ENCODE results near the gene ARHGEF25.
A peak's percentile ranks its signal among the peaks of the same experiment; 100 is the strongest.

Gene ARHGEF25

DNA sequence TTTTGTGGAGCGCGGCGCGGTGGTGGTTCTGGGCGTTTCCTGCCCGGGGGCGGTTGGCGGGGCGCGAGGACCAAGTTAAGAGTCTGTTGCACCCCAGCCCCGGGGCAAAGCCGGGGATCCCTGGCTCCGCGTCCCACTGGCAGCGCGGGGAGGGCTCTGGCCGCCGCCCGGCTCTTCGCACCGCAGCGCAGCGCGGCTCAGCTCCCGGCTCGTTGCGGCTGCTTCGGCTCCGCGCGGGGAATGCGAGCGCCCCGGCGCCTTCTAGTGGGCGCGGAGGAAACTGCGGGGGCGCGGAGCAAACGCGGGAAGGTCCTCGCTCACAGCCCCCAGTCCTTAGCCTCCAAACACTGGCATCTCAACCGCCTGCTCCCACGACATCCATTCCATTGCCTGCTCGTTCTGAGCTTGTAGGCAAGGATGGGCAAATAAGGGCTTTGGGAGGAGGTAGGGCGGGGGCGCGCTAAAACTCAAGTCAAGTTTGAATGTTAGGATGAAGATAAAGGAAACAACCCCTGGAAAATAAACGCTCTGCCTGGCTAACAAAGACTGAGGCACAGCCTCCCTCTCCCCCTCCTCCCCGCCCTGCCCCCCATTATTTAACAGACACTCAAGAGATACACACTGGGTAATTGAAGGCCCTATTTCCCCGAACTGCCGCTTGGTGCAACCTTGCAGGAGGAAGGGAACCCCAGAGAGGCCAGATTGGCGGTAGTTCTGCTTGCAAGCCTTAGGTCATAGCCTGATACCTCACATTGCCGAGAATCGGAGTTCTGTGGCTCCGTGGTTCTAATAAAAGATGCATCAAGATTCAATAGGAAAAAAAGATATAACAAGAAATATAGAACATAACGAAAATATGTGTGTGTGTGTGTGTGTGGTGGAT is 22.0 kb downstream of the ARHGEF25 start, which contains the start of gene B4GALNT1:
Gene B4GALNT1, minus strand, starts transcription at position 244 of the 883 bp plus-strand sequence. CDS start 1,069 bp downstream, outside the sequence.
- Histone ChIP-seq H3K36me3 (ENCODE audit: control insufficient read depth in 2 of 2, insufficient read depth in 1 of 2, low read length in 2 of 2) (peaks cover 0 to 7% of the 10 kb centered on the region in 2 experiments; a peak in 1 of 3 replicates), H3K4me1 (ENCODE audit: control insufficient read depth, insufficient read depth, low read length) (no peaks in the 10 kb centered on the region), H3K27ac (ENCODE audit: extremely low read depth, low read depth, low read length) (no peak within 1 kb of the TSS; the same call in 1 of the 2 replicates), H3K4me3 (ENCODE audit: low read depth, low read length) (peak within 1 kb of the TSS; percentile 47), H3K9me3 (ENCODE audit: control insufficient read depth, insufficient read depth, low read depth, low read length) (no peaks in the 10 kb centered on the region)
- CTCF ChIA-PET, result interaction anchor here (0.6 to 2.3 kb wide), 25 partner anchors 9 to 848 kb away, joined by 3 to 31 read pairs (median 4); partner anchors contain the start of gene OS9
- POLR2A ChIA-PET, result interaction anchor here (0.6 to 1.2 kb wide), 5 partner anchors 41 to 210 kb away, joined by 3 to 6 read pairs (median 4); no protein-coding TSS in a partner anchor
- TF ChIP-seq ZNF473 (tag by site-specific recombination; IDR thresholded peaks at IDR 0.05), result no peak
- TF ChIP-seq ZNF654 (tag by site-specific recombination; IDR thresholded peaks at IDR 0.05; ENCODE audit: low read depth), result no peak
- TF ChIP-seq CTCF (tag by site-specific recombination; IDR thresholded peaks at IDR 0.05), result peak; percentile 93
- peak; percentile 40; the same call in 1 of the 2 replicates for TF ChIP-seq ZNF501 (tag by site-specific recombination; IDR thresholded peaks at IDR 0.05)
- TF ChIP-seq ZNF214 (tag by site-specific recombination; IDR thresholded peaks at IDR 0.05; ENCODE audit: borderline replicate concordance), result no peak
- peak; percentile 94 for TF ChIP-seq ZBTB26 (tag by site-specific recombination; optimal IDR thresholded peaks at IDR 0.05)
- TF ChIP-seq ZFP37 (tag by site-specific recombination; IDR thresholded peaks at IDR 0.05), result no peak
- peak; percentile 45; the same call in 1 of the 2 replicates for TF ChIP-seq IKZF3 (tag by site-specific recombination; IDR thresholded peaks at IDR 0.05)
- no peak for TF ChIP-seq ZNF596 (tag by site-specific recombination; IDR thresholded peaks at IDR 0.05)
- 0 out of 2 replicates have a peak, but pooled peaks have one; percentile 17 for TF ChIP-seq ZBTB10 (tag by site-specific recombination; IDR thresholded peaks at IDR 0.05)
- peak; percentile 87 for TF ChIP-seq ZNF2 (tag by site-specific recombination; IDR thresholded peaks at IDR 0.05)
- TF ChIP-seq ZNF707 (tag by site-specific recombination; IDR thresholded peaks at IDR 0.05), result no peak
- TF ChIP-seq, protein P1, sequence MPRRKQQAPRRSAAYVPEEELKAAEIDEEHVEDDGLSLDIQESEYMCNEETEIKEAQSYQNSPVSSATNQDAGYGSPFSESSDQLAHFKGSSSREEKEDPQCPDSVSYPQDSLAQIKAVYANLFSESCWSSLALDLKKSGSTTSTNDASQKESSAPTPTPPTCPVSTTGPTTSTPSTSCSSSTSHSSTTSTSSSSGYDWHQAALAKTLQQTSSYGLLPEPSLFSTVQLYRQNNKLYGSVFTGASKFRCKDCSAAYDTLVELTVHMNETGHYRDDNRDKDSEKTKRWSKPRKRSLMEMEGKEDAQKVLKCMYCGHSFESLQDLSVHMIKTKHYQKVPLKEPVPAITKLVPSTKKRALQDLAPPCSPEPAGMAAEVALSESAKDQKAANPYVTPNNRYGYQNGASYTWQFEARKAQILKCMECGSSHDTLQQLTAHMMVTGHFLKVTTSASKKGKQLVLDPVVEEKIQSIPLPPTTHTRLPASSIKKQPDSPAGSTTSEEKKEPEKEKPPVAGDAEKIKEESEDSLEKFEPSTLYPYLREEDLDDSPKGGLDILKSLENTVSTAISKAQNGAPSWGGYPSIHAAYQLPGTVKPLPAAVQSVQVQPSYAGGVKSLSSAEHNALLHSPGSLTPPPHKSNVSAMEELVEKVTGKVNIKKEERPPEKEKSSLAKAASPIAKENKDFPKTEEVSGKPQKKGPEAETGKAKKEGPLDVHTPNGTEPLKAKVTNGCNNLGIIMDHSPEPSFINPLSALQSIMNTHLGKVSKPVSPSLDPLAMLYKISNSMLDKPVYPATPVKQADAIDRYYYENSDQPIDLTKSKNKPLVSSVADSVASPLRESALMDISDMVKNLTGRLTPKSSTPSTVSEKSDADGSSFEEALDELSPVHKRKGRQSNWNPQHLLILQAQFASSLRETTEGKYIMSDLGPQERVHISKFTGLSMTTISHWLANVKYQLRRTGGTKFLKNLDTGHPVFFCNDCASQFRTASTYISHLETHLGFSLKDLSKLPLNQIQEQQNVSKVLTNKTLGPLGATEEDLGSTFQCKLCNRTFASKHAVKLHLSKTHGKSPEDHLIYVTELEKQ (tag by site-specific recombination; IDR thresholded peaks at IDR 0.05; ENCODE audit: borderline replicate concordance), result no peak
- TF ChIP-seq ZNF664 (tag by site-specific recombination; IDR thresholded peaks at IDR 0.05), result no peak
- peak; percentile 41 for TF ChIP-seq ZIC2 (tag by site-specific recombination; IDR thresholded peaks at IDR 0.05)
- no peak for TF ChIP-seq ZNF404 (tag by site-specific recombination; IDR thresholded peaks at IDR 0.05)
- peak; percentile 66; the same call in 1 of the 2 replicates for TF ChIP-seq ZNF660 (tag by site-specific recombination; IDR thresholded peaks at IDR 0.05)
- peak; percentile 5; the same call in 1 of the 2 replicates for TF ChIP-seq GLIS2 (tag by site-specific recombination; IDR thresholded peaks at IDR 0.05)
- no peak for TF ChIP-seq ZNF623 (tag by site-specific recombination; IDR thresholded peaks at IDR 0.05)
- TF ChIP-seq ZNF704 (tag by site-specific recombination; IDR thresholded peaks at IDR 0.05), result no peak
- no peak for TF ChIP-seq MEIS1 (CRISPR knock-in tag; IDR thresholded peaks at IDR 0.05; ENCODE audit: borderline replicate concordance)
- TF ChIP-seq EGR2 (tag by site-specific recombination; IDR thresholded peaks at IDR 0.05; ENCODE audit: low read depth), result peak; percentile 89
- TF ChIP-seq, protein P2, sequence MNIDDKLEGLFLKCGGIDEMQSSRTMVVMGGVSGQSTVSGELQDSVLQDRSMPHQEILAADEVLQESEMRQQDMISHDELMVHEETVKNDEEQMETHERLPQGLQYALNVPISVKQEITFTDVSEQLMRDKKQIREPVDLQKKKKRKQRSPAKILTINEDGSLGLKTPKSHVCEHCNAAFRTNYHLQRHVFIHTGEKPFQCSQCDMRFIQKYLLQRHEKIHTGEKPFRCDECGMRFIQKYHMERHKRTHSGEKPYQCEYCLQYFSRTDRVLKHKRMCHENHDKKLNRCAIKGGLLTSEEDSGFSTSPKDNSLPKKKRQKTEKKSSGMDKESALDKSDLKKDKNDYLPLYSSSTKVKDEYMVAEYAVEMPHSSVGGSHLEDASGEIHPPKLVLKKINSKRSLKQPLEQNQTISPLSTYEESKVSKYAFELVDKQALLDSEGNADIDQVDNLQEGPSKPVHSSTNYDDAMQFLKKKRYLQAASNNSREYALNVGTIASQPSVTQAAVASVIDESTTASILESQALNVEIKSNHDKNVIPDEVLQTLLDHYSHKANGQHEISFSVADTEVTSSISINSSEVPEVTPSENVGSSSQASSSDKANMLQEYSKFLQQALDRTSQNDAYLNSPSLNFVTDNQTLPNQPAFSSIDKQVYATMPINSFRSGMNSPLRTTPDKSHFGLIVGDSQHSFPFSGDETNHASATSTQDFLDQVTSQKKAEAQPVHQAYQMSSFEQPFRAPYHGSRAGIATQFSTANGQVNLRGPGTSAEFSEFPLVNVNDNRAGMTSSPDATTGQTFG (tag by site-specific recombination; IDR thresholded peaks at IDR 0.05; ENCODE audit: borderline replicate concordance), result no peak

Data from HEK293 (cell line).